ENCODE results near the gene PLPPR5. TPM values are rescaled to one million over a fixed set of nuclear protein-coding genes. Genes with fewer than 3 reads are reported as not detected.

PLPPR5 gene
- total and polyA plus RNA-seq, 2 donors (not counting 1 experiment from before 2014, with no cell fraction given) = under 0.01 to 0.25 TPM

DNA sequence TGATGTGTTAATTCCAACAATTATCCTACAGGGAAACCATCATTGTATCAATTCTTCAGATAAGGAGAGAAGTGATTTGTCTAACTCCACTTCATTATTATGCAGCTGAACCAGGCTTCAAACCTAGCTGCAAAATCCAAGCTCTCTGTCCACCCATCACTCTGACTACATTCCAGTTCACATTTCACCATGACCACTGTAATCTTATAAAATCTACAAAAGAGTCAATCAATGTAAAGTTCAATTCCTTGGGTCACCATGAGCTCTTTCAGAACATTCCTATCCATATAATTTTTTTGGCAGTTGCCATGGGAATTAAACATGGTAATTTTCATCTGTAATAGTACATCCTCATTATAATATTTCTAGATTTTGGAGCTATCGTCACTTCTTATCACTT is 100.9 kb downstream of the PLPPR5 start:
- Histone ChIP-seq H3K36me3 (ENCODE audit: control insufficient read depth, insufficient read depth, low read length) (no peaks in the 10 kb centered on the region), H2AFZ (ENCODE audit: low read length) (no peak overlapping the region), H3K9me3 (ENCODE audit: control insufficient read depth, insufficient read depth, low read depth, low read length) (no peaks in the 10 kb centered on the region), H3K9ac (ENCODE audit: insufficient read depth, low read length) (no peak overlapping the region), H3K27me3 (ENCODE audit: control insufficient read depth, insufficient read depth, low read length) (no peaks in the 10 kb centered on the region), H3K27ac (ENCODE audit: insufficient read depth, low read length) (no peak overlapping the region), H3K4me3 (replicated peaks in 1 of 4; ENCODE audit: control extremely low read depth in 1 of 4, insufficient read depth in 1 of 4, low read depth in 3 of 4, low read length in 4 of 4) (no peak overlapping the region), H3K79me2 (ENCODE audit: control insufficient read depth, insufficient read depth, low read length) (no peaks in the 10 kb centered on the region), H4K20me1 (ENCODE audit: control insufficient read depth, extremely low read depth, insufficient read depth, low read length) (no peaks in the 10 kb centered on the region), H3K4me1 (ENCODE audit: control insufficient read depth, extremely low read depth, insufficient read depth, low read length) (no peaks in the 10 kb centered on the region), H3K4me2 (ENCODE audit: extremely low read depth, insufficient read depth, low read length) (no peak overlapping the region)
- peak; percentile 6 to 15 for DNase-seq (ENCODE audit: low read depth in 2 of 2)
- TF ChIP-seq EZH2 (IDR thresholded peaks at IDR 0.05; ENCODE audit: low read length, missing control alignments) = no peak
- TF ChIP-seq, protein P1, sequence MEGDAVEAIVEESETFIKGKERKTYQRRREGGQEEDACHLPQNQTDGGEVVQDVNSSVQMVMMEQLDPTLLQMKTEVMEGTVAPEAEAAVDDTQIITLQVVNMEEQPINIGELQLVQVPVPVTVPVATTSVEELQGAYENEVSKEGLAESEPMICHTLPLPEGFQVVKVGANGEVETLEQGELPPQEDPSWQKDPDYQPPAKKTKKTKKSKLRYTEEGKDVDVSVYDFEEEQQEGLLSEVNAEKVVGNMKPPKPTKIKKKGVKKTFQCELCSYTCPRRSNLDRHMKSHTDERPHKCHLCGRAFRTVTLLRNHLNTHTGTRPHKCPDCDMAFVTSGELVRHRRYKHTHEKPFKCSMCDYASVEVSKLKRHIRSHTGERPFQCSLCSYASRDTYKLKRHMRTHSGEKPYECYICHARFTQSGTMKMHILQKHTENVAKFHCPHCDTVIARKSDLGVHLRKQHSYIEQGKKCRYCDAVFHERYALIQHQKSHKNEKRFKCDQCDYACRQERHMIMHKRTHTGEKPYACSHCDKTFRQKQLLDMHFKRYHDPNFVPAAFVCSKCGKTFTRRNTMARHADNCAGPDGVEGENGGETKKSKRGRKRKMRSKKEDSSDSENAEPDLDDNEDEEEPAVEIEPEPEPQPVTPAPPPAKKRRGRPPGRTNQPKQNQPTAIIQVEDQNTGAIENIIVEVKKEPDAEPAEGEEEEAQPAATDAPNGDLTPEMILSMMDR (conservative IDR thresholded peaks at IDR 0.05 in 1 of 2, IDR thresholded peaks at IDR 0.05 in 1 of 2; ENCODE audit: low read depth in 1 of 2, low read length in 2 of 2) = no peak

DNA sequence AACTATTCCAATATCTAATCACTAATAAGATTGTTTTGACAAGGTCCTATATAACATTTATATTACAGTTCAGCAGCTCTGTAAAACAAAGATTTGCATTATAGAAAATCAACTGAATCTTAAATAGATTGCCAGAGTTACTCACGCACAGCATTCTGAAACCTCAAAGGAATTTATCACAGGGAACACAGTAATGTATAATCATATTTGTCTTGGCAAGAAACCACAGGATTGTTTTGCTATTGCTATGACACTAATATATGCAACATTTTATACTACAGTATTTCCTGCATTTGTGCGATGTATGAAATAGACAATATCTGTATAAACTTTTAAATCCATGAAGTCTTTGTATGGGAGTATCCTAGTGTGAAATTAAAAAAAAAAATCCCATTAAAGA is 101.4 kb downstream of the PLPPR5 start:
- Histone ChIP-seq H3K4me1 (ENCODE audit: control insufficient read depth, extremely low read depth, insufficient read depth, low read length) (no peaks in the 10 kb centered on the region), H2AFZ (ENCODE audit: low read length) (no peak overlapping the region), H3K4me3 (replicated peaks in 1 of 4; ENCODE audit: control extremely low read depth in 1 of 4, insufficient read depth in 1 of 4, low read depth in 3 of 4, low read length in 4 of 4) (no peak overlapping the region), H3K36me3 (ENCODE audit: control insufficient read depth, insufficient read depth, low read length) (no peaks in the 10 kb centered on the region), H3K79me2 (ENCODE audit: control insufficient read depth, insufficient read depth, low read length) (no peaks in the 10 kb centered on the region), H4K20me1 (ENCODE audit: control insufficient read depth, extremely low read depth, insufficient read depth, low read length) (no peaks in the 10 kb centered on the region), H3K9me3 (ENCODE audit: control insufficient read depth, insufficient read depth, low read depth, low read length) (no peaks in the 10 kb centered on the region), H3K9ac (ENCODE audit: insufficient read depth, low read length) (no peak overlapping the region), H3K4me2 (ENCODE audit: extremely low read depth, insufficient read depth, low read length) (no peak overlapping the region), H3K27me3 (ENCODE audit: control insufficient read depth, insufficient read depth, low read length) (no peaks in the 10 kb centered on the region), H3K27ac (ENCODE audit: insufficient read depth, low read length) (no peak overlapping the region)
- TF ChIP-seq, protein P1 (conservative IDR thresholded peaks at IDR 0.05 in 1 of 2, IDR thresholded peaks at IDR 0.05 in 1 of 2; ENCODE audit: low read depth in 1 of 2, low read length in 2 of 2) = no peak
- TF ChIP-seq EZH2 (IDR thresholded peaks at IDR 0.05; ENCODE audit: low read length, missing control alignments) = no peak
- peak; percentile 83 to 89 for DNase-seq (ENCODE audit: low read depth in 2 of 2)

DNA sequence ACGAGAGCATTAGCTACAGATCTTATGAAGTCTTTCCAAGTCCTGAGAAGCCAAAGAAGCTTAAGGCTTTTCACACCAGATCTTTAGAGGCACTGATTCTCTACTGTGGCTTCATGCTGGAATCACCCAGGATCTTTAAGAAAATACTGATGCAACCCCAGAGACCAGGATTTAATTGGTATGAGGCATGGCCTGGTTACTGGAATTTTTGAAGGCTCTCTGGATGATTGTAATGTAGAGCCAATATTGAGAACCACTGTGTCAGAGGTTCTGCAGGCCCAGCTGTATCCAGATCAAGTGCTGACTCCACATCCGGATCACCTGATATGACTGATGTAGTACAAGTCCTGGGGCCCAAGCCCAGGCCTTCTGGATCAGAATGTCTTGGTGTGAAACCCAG is 105.7 kb downstream of the PLPPR5 start:
- Histone ChIP-seq H3K9ac (ENCODE audit: insufficient read depth, low read length) (no peak overlapping the region), H3K36me3 (ENCODE audit: control insufficient read depth, insufficient read depth, low read length) (no peaks in the 10 kb centered on the region), H3K27ac (ENCODE audit: insufficient read depth, low read length) (no peak overlapping the region), H3K9me3 (ENCODE audit: control insufficient read depth, insufficient read depth, low read depth, low read length) (no peaks in the 10 kb centered on the region), H3K79me2 (ENCODE audit: control insufficient read depth, insufficient read depth, low read length) (no peaks in the 10 kb centered on the region), H3K4me1 (ENCODE audit: control insufficient read depth, extremely low read depth, insufficient read depth, low read length) (no peaks in the 10 kb centered on the region), H4K20me1 (ENCODE audit: control insufficient read depth, extremely low read depth, insufficient read depth, low read length) (no peaks in the 10 kb centered on the region), H3K4me2 (ENCODE audit: extremely low read depth, insufficient read depth, low read length) (no peak overlapping the region), H3K4me3 (replicated peaks in 1 of 4; ENCODE audit: control extremely low read depth in 1 of 4, insufficient read depth in 1 of 4, low read depth in 3 of 4, low read length in 4 of 4) (no peak overlapping the region), H3K27me3 (ENCODE audit: control insufficient read depth, insufficient read depth, low read length) (no peaks in the 10 kb centered on the region), H2AFZ (ENCODE audit: low read length) (no peak overlapping the region)
- no peak for DNase-seq (ENCODE audit: low read depth in 2 of 2)
- TF ChIP-seq, protein P1 (conservative IDR thresholded peaks at IDR 0.05 in 1 of 2, IDR thresholded peaks at IDR 0.05 in 1 of 2; ENCODE audit: low read depth in 1 of 2, low read length in 2 of 2) = no peak
- no peak for TF ChIP-seq EZH2 (IDR thresholded peaks at IDR 0.05; ENCODE audit: low read length, missing control alignments)
